GM19328 (cell line): Measurements from ENCODE around the gene LEKR1.
"Not testable (repeated sequence)": the region's sequence is repeated elsewhere in the genome, so short reads cannot be mapped to it uniquely, and the experiment has no call there.

Source experiments
- ATAC-seq: cut with Tn5 transposase; IDR thresholded peaks from one replicate; pipeline ENCODE4 v1.9.1; 2021; ENCODE audit warnings: mild to moderate bottlenecking, moderate library complexity; ENCODE audit not compliant: unreplicated experiment

The LEKR1 gene

DNA sequence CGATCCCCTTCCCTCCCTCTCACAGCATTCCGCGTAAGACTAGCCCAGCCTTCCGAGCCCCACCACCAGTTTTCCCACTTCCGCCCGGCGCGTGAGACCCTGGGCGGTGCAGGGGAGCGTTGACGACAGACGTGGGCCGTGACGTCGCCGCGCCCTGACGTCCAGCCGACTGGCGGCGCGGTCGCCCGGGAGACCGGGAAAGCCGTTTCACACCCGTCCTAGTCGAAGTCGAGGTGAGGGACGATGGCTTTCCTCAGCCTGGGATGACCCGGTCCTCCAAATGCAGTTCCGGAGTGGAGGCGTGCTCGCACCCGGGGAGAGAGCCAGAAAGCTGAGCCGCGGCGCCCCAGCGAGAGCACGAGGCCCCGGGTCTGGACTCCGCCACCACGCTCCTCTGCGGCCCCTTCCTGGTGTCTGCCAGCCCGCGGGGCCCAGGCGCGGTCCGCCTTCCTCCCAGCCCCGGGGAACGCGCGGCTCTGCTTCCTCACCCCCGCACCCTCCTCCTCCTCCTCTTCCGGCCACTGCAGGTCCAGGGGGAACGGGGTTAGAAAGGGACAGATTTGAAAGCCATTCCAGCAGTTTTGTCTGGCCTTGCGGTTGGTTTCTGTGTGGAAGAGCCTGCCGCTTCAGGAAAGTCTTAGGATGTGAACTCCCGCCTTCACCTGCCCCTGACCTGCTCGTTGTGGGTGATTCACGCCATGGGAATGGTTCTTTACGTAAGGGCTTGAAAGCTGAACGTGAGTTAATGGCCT is at the start of gene LEKR1:
TSS of gene LEKR1 (plus strand) at position 210 of the 752 bp plus-strand sequence. CDS start 2,977 bp downstream, outside the sequence.
- peak; percentile 84 for ATAC-seq

GRCh38 chr3:156776871-156777270 is 49.3 kb upstream of the LEKR1 start:
- ATAC-seq = no peak

DNA sequence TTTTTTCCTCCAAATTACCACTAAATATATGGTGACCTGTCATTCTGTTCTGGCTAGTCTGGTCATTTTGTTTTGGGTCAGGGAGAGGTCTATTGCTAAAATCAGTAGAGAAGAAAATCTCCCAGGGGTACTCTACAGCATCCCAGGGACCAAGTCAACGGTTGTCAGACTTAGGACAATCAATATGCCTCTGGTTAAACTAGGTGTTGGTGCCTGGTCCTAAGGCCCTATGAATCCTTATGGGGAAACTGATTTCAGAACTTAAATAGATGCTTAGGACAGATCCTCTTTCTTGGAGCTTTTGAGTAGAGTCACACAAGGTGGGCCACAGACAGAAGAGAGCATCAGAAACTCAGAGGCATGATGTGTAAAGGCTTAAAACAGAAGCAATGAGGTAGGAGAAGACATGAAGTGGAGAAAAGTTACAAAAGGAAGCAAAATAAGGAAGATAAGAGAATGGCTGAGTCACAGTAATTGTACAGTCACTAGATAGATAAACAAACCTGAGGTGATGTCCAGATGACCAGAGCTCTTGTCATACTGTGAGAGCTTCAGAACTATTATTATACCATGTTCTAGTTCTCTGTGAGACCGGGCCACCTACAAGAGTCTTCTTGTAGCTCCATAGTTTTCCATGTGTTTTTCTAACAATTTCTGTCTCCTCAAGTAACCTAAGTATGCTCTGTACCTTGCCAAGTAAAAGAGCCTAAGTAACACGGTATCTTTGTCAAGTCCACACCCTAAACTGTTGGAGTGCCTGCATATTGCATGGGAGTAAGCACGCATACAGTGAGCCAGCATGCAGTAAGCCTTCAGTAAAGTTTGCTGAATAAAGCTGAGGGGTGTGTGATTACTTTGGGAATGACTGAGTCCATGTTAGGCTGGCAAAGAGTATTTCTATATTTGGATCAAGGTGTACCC is 44.6 kb upstream of the LEKR1 start:
- ATAC-seq = no peak

DNA sequence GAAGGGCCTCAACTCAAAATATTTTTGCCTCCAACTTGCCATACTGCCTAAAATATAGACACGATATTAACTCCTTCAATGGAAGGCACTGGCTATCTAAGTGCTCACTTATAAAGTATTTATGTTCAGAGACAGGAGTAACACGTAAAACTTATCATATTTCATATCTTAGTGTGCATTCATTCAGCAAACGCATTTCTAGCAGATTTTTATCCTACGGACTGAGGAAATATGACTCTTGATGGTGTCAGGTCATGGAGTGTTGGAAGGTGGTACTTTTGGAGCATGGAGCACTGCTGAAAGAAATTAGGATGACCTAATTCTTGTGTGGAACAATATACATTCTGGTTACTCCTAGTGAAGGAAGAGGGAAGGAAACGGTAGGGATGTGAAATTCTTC is 43.8 kb upstream of the LEKR1 start:
- no peak for ATAC-seq

DNA sequence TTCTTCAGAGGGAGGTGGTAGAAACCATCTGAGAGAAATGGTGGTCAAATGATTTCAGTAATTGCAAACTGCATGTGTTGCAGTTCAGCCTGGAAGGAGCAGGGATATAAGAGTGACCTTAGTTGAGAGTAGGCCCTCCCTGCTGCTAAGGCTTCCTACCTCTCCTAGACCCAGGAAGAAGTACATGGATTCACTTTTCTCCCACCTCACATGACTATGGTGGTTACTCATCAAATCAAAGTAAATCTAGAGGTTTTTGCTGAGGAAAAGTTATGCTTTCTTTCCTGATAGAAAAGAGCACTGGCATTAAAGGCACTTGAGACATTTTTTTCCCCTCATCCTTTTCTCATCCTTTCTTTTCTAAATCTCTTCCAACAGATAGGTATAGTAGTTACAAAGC is 43.2 kb upstream of the LEKR1 start:
- no peak for ATAC-seq

DNA sequence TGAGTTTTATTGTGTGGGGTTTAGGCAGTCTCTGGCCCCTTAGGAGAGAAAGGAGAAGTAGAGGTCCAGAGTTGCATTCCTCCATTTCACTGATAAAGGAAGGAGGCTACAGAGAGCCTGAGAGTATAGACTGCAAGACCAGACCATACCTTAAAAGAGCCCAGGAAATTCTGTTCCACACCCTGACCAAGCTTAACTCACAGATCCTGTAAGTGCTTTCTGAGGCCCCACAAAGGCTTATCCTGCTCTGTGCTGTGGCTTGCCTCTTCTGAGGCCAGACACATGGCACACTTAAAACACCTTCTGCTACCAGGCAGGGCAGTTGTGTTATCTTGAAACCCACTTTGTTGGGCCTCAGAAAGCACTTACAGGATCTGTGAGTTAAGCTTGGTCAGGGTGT is 39.2 kb upstream of the LEKR1 start:
- no peak for ATAC-seq

GRCh38 chr3:156787926-156788663 is 38.1 kb upstream of the LEKR1 start:
- ATAC-seq = peak; percentile 66

DNA sequence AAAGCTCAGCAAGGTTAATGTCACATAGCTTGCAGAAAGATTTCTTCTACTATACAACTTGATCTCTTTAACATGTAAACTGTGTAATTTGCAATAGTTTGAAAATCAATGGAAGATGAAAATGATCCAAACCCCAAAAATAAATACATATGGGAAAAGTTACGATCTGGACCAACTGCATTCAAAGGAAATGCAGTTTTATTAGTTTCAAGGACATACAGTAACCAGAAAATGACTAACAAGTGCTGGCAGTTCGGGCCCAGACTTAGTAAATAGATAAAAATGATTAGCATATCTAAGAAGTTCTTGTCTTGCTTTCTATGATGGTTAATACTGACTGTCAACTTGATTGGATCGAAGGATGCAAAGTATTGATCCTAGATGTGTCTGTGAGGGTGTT is 37.3 kb upstream of the LEKR1 start:
- no peak for ATAC-seq

DNA sequence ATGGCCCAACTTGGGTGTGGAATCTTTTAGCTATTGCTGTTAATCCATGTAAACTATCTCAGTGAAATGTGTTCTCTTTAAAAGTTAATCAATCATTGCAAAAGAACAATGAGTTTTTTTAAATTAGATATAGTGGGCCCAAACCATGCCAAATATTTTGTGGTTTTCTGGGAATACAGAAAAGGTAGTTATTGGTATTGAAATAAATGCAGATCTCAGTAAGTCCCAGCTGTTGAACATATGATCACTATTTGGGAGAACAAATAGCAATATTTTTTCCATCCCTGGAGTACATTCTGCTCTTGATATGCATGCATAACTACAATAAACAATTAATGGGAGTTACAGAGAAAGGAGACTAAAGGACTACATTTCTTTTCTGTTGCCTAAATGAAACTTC is 36.0 kb upstream of the LEKR1 start:
- no peak for ATAC-seq

DNA sequence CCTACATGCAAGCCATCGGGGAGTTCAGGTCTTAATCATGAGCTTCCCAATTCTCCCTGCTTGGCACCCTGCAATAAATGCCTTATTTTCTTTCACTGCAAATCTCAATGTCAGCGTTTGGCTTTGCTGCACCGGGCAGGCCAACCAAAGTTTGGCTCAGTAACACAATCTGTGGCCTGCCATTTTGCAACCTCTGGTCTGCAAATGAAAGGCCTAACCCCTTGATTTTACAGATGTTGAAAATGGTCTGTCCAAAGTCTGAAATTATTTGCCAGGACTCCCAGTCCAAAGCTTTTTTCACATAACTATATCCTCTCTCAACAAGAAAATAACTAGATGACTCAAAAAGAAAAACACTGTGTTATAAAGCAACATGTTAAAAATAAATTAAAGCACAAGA is 34.0 kb upstream of the LEKR1 start:
- no peak for ATAC-seq

DNA sequence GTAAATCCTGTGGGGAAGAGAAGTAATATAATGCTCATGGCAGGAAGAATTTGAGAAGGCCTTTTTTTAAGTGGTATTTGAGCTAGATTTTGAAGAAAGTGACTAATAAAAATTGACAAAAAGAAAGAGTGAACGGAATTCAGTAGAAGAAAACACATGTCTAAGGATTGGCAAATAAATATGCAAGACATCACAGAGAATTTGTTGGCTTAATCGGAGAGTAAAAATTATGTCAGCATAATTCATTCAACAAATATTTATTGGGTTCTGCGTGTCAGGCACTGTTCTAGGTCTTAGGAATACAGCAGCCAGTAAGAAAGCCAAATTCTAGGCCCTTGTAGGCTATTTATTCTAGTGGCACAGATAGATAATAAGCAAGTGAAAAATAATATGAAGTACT is 33.6 kb upstream of the LEKR1 start:
- ATAC-seq = no peak

GRCh38 chr3:156792945-156793344 is 33.2 kb upstream of the LEKR1 start:
- no peak for ATAC-seq

DNA sequence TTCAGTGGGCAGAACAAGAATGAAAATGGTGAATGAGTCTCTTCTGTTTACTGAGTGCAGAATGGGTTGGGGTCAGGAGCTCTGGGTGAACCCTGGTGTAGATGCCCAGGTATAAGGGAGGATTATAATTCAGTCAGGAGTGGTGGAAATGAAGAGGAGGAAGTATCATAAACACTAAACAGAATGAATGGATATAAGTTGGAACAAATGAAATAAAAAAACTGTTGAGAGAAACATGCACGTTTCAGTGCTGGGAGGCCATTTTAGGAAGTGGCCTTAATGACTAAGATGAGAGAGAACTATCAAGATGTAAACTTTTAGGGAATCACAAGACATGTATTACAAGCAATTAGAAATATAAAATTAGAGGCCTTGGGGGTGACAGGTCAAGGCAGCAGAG is 32.8 kb upstream of the LEKR1 start:
- no peak for ATAC-seq

DNA sequence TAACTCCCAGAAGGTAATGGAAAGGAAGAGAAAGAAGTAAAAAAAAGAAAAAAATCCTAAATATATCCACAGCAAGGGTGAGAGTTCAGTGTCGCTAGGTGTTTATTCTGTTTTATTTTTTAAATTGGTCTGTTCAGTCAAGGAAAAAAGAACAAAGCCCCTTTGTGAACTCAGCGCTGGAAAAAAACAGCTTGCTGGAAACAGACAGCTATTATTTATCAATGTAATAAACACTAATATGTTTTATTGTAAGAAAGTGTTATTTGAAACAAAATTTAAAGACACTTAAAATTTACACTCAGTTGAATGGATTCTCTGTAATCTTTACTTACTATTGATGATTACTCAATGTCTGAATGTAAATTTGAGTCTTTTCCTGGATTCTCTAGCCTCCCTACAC is 32.3 kb upstream of the LEKR1 start:
- ATAC-seq = no peak

DNA sequence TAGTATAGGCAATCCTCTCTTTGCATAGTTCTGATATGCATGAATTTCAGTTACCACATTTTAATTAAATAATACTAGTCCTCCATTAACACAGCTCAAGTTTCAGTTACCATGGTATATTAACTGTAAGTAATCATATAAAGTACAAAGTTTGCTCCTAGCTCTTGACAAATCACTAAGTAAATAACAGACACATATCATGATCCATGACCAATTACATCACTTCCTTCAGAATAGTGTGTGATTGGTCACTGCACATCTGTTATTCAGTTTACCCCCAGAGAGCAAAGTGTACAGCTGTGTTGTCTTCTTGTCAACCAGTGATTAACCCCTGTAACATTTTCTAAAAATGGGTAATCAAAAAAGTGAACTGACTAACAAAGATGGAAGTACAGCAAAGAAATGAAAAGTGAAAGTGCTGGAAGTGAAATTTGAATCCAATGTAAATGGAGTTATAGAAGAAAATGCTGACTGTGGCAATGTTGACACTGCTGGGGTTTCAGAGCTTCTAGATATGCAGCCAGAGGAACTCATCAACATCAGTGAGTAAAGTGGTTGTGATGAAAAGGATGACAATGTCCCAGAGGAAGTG is 30.2 kb upstream of the LEKR1 start:
- ATAC-seq = no peak

GRCh38 chr3:156797368-156797767 is 28.8 kb upstream of the LEKR1 start:
- no peak for ATAC-seq

- not testable (repeated sequence) for ATAC-seq
These were observed 25.9 kb upstream of the LEKR1 start for GRCh38 chr3:156800287-156800686.

DNA sequence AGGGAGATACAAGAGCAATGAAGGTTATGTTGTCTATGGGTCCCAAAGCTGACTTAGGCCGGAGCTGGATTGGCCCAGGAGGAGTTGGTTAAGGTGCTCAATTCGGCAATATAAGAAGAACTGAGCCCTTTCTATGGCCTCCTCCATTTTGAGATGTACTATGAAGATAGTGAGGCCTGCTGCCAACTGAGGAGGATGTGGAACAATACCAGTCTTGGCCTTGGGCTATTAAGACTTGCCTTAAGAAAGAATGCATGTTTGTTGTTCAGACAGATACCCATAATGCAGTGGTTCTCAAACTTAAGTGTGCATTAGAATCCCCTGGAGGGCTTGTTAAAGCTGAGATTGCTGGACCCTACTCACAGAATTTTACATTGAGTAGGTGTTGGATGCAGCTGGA is 24.4 kb upstream of the LEKR1 start:
- ATAC-seq = no peak

DNA sequence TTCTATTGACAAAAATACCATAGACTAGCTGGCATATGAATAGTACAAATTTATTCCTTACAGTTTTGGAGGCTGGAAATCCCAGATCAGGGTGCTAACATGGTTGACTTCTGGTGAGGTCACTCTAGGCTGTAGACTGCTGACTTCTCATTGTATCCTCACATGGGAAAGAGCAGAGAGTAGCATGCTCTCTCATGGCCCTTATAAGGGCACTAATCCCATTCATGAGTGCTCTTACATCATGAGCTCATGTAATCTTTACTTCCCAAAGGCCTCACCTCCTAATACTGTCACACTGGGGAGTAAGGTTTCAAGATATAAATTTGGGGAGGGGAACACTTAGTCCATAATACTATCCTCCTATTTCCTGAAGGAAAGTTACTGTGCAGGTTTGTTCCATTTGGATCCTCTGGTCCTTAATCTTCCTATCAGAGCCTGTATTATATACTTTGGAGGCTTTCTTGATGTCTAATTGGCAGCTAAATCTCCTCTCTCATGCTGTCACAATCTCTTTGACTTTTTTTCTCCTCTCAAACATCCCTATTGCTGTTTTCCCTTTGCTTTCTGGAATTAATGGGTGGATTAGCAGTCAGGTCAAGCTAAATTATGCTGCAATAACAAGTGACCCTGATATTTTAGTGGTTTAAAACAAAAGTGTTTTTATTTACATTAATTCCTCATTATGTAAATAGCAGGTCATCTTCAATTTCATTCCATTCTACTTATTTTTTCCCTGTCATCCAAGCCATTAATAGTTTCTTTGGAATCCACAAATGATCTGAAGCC is 23.1 kb upstream of the LEKR1 start:
- ATAC-seq = no peak
